Liver (tissue), 3 donors: ENCODE results near the gene CADPS.

ENCODE experiments used
- EGR1 ChIP-seq, 2 donors: IDR thresholded peaks; 2 replicates each; pipeline ENCODE4 v1.6.1; 2016 to 2018; ENCODE audit warnings: antibody characterized with exemption in 2 of 2, low read depth in 2 of 2
- FOXA1 ChIP-seq: IDR thresholded peaks from 2 replicates; pipeline ENCODE4 v1.6.1; 2016; ENCODE audit warnings: antibody characterized with exemption
- GABPA ChIP-seq, 2 donors: IDR thresholded peaks in 1 of 2; conservative IDR thresholded peaks in 1 of 2; 2 replicates each; pipeline ENCODE4 v1.6.1; 2016; ENCODE audit warnings: antibody characterized with exemption in 2 of 2, mild to moderate bottlenecking in 1 of 2, moderate library complexity in 1 of 2
- HNF4G ChIP-seq: IDR thresholded peaks from 2 replicates; pipeline ENCODE4 v1.6.1; 2016; ENCODE audit warnings: antibody characterized with exemption
- JUND ChIP-seq, 2 donors: IDR thresholded peaks; 2 replicates each; pipeline ENCODE4 v1.6.1; 2016; ENCODE audit warnings: antibody characterized with exemption in 2 of 2
- RAD21 ChIP-seq, 2 donors: IDR thresholded peaks; 2 replicates each; pipeline ENCODE4 v1.6.1; 2016; ENCODE audit warnings: antibody characterized with exemption in 2 of 2, mild to moderate bottlenecking in 2 of 2
- RXRA ChIP-seq, 2 donors: IDR thresholded peaks; 2 replicates each; pipeline ENCODE4 v1.6.1; 2017 to 2018; ENCODE audit warnings: antibody characterized with exemption in 2 of 2, mild to moderate bottlenecking in 1 of 2
- SP1 ChIP-seq: IDR thresholded peaks from 2 replicates; pipeline ENCODE4 v1.6.1; 2018; ENCODE audit warnings: antibody characterized with exemption, mild to moderate bottlenecking
- TAF1 ChIP-seq: conservative IDR thresholded peaks from 2 replicates; pipeline ENCODE4 v1.6.1; 2016; ENCODE audit warnings: antibody characterized with exemption, mild to moderate bottlenecking
- YY1 ChIP-seq: IDR thresholded peaks from 2 replicates; pipeline ENCODE4 v1.6.1; 2016; ENCODE audit warnings: antibody characterized with exemption, mild to moderate bottlenecking
- TF ChIP-seq, protein P1 (sequence below): fragments of 150-350 bp; IDR thresholded peaks from 2 replicates; pipeline ENCODE4 v1.5.1; 2017; ENCODE audit warnings: improper control_type of control experiment, low read depth, low read length; ENCODE audit not compliant: missing input control
- TF ChIP-seq, protein P2 (sequence below): IDR thresholded peaks from 2 replicates; pipeline ENCODE4 v1.6.1; 2016; ENCODE audit warnings: antibody characterized with exemption
- TF ChIP-seq, protein P3 (sequence below): IDR thresholded peaks from 2 replicates; pipeline ENCODE4 v1.6.1; 2016; ENCODE audit warnings: antibody characterized with exemption, mild to moderate bottlenecking
- TF ChIP-seq, protein P4 (sequence below): IDR thresholded peaks from 2 replicates; pipeline ENCODE4 v1.6.1; 2016; ENCODE audit warnings: antibody characterized with exemption
- donor health status: healthy.
- donor health status: healthy.

DNA sequence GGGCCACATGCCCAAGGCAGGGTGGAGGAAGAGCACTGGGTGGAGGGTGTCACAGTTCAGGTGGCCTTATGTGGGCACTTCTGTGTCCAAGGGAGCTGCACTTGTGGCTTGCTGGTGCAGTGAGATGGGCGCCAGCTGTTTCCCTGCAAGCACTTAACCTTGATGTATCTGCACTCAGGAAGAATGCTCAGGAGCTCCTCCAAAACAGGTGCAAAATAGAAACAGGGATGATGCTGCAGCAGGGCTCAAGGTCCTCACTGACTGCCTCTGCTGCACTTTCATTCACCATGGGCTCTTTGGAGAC, 151.3 kb downstream of the CADPS start:
- TF ChIP-seq RXRA (IDR thresholded peaks at IDR 0.05) (no peak), RAD21 (IDR thresholded peaks at IDR 0.05) (no peak), TAF1 (no peak), FOXA1 (no peak), HNF4G (no peak), EGR1 (IDR thresholded peaks at IDR 0.05; ENCODE audit: low read depth in 2 of 2) (no peak), YY1 (no peak), SP1 (no peak), GABPA (IDR thresholded peaks at IDR 0.05 in 1 of 2, conservative IDR thresholded peaks at IDR 0.05 in 1 of 2) (no peak), JUND (IDR thresholded peaks at IDR 0.05) (no peak)
- TF ChIP-seq, protein P1, sequence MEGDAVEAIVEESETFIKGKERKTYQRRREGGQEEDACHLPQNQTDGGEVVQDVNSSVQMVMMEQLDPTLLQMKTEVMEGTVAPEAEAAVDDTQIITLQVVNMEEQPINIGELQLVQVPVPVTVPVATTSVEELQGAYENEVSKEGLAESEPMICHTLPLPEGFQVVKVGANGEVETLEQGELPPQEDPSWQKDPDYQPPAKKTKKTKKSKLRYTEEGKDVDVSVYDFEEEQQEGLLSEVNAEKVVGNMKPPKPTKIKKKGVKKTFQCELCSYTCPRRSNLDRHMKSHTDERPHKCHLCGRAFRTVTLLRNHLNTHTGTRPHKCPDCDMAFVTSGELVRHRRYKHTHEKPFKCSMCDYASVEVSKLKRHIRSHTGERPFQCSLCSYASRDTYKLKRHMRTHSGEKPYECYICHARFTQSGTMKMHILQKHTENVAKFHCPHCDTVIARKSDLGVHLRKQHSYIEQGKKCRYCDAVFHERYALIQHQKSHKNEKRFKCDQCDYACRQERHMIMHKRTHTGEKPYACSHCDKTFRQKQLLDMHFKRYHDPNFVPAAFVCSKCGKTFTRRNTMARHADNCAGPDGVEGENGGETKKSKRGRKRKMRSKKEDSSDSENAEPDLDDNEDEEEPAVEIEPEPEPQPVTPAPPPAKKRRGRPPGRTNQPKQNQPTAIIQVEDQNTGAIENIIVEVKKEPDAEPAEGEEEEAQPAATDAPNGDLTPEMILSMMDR, result no peak
- TF ChIP-seq, protein P2, sequence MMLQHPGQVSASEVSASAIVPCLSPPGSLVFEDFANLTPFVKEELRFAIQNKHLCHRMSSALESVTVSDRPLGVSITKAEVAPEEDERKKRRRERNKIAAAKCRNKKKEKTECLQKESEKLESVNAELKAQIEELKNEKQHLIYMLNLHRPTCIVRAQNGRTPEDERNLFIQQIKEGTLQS, result no peak
- TF ChIP-seq, protein P3, sequence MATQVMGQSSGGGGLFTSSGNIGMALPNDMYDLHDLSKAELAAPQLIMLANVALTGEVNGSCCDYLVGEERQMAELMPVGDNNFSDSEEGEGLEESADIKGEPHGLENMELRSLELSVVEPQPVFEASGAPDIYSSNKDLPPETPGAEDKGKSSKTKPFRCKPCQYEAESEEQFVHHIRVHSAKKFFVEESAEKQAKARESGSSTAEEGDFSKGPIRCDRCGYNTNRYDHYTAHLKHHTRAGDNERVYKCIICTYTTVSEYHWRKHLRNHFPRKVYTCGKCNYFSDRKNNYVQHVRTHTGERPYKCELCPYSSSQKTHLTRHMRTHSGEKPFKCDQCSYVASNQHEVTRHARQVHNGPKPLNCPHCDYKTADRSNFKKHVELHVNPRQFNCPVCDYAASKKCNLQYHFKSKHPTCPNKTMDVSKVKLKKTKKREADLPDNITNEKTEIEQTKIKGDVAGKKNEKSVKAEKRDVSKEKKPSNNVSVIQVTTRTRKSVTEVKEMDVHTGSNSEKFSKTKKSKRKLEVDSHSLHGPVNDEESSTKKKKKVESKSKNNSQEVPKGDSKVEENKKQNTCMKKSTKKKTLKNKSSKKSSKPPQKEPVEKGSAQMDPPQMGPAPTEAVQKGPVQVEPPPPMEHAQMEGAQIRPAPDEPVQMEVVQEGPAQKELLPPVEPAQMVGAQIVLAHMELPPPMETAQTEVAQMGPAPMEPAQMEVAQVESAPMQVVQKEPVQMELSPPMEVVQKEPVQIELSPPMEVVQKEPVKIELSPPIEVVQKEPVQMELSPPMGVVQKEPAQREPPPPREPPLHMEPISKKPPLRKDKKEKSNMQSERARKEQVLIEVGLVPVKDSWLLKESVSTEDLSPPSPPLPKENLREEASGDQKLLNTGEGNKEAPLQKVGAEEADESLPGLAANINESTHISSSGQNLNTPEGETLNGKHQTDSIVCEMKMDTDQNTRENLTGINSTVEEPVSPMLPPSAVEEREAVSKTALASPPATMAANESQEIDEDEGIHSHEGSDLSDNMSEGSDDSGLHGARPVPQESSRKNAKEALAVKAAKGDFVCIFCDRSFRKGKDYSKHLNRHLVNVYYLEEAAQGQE, result no peak
- TF ChIP-seq, protein P4, sequence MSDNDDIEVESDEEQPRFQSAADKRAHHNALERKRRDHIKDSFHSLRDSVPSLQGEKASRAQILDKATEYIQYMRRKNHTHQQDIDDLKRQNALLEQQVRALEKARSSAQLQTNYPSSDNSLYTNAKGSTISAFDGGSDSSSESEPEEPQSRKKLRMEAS, result no peak
